ENCODE data around the gene CEP44. TPM values are rescaled to one million over a fixed set of nuclear protein-coding genes. Genes with fewer than 3 reads are reported as not detected.

Gene CEP44
- total and polyA plus RNA-seq, 2 of the 4 experiments (the other 2 are of a cell fraction), result 3.5 to 9.5 TPM

DNA sequence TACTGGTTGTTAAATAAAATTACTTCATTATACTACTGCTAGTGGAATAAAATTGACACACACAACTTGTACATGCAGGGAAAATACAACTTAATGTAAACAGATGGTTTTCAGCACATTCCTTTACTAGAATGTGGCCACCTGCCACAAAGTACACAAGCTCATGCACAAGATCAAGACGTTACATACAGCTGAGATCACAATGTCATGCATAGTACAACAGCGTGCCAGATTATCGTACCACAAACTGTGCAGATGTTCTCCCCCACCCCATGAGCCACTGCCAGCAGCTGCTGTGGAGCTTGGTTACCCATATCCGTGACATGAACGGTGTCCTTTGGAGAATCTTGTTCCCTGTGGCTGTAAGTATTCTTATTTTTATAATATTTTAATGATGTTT lies 27.9 kb upstream of the CEP44 start:
- TF ChIP-seq SMC3 (IDR thresholded peaks at IDR 0.05; ENCODE audit: low read depth, low read length), result no peak
- TF ChIP-seq NFE2L2 (IDR thresholded peaks at IDR 0.05; ENCODE audit: low read depth, low read length), result no peak
- TF ChIP-seq BHLHE40 (IDR thresholded peaks at IDR 0.05; ENCODE audit: low read depth, low read length), result peak; percentile 73; the same call in 1 of the 2 replicates
- no peak for TF ChIP-seq CHD1 (IDR thresholded peaks at IDR 0.05; ENCODE audit: low read depth, low read length)
- intact Hi-C loops (cut with micrococcal nuclease), result no loop called here
- Histone ChIP-seq H4K20me1 (ENCODE audit: insufficient read depth, low read length) (no peaks in the 10 kb centered on the region), H4K5ac (ENCODE audit: low read depth, low read length) (no peak overlapping the region), H3K4me2 (ENCODE audit: low read depth, low read length) (peak overlapping the region; percentile 40), H3K79me1 (ENCODE audit: low read depth in 1 of 2, low read length in 2 of 2) (no peaks in the 10 kb centered on the region), H3K9me1 (ENCODE audit: insufficient read depth, low read length) (peaks cover 3% of the 10 kb centered on the region; the same call in 1 of the 2 replicates), H2BK5ac (ENCODE audit: low read depth, low read length, poor library complexity, severe bottlenecking) (peak overlapping the region; percentile 12), H2AK5ac (ENCODE audit: low read depth, low read length) (no peak overlapping the region), H3K4ac (ENCODE audit: low read depth, low read length) (no peak overlapping the region), H2BK120ac (ENCODE audit: low read depth, low read length) (no peak overlapping the region), H3K9me3 (ENCODE audit: control insufficient read depth, insufficient read depth, low read length) (no peaks in the 10 kb centered on the region), H2BK20ac (ENCODE audit: low read depth, low read length) (no peak overlapping the region), H3K27ac (ENCODE audit: insufficient read depth, low read length) (no peak overlapping the region), H3K36me3 (ENCODE audit: control insufficient read depth, insufficient read depth, low read length) (no peaks in the 10 kb centered on the region), H4K91ac (ENCODE audit: insufficient read depth, low read depth, low read length) (no peak overlapping the region), H2BK15ac (ENCODE audit: low read depth, low read length) (no peak overlapping the region), H2AFZ (replicated peaks; ENCODE audit: low read length, poor library complexity) (peak overlapping the region; percentile 24), H4K8ac (ENCODE audit: low read depth in 2 of 2, low read length in 2 of 2) (0 out of 4 replicates have a peak overlapping the region, but pooled peaks of 1 of the 2 experiments have one; percentile 12), H3K18ac (ENCODE audit: low read depth, low read length) (no peak overlapping the region), H3K4me3 (ENCODE audit: insufficient read depth, low read depth, low read length) (no peak overlapping the region), H3K14ac (replicated peaks; ENCODE audit: low read depth, low read length) (0 out of 2 replicates have a peak overlapping the region, but pooled peaks have one; percentile 10), H3K9ac (ENCODE audit: low read depth, low read length) (no peak overlapping the region), H3K27me3 (ENCODE audit: control insufficient read depth, insufficient read depth, low read length) (no peaks in the 10 kb centered on the region), H3K56ac (ENCODE audit: extremely low read depth, insufficient read depth, low read length) (no peak overlapping the region), H3K4me1 (ENCODE audit: control insufficient read depth, insufficient read depth, low read length) (0 out of 2 replicates have a peak, but pooled peaks cover 3% of the 10 kb centered on the region), H2AK9ac (replicated peaks; ENCODE audit: low read depth, low read length, poor library complexity) (no peak overlapping the region), H3K23ac (ENCODE audit: low read depth, low read length) (no peak overlapping the region)
- dilution Hi-C loops (cut with HindIII; ENCODE audit: low sequenced_read_pairs, unreplicated experiment), result no loop called here
- no TSS peak for BruUV-seq (replicated peaks)
- DNase-seq, result peak; percentile 92
- WGBS, 2 experiments (ENCODE audit: extremely low coverage in 2 of 2, insufficient read length in 1 of 2), result no CpG with 5 or more reads among the region's 5 CpGs
- peak; percentile 74 for ATAC-seq (ENCODE audit: low read depth)
- ChIA-PET CTCF (interaction anchor here (0.5 to 0.6 kb wide), 2 partner anchors 10 kb away, joined by 3 read pairs; no protein-coding TSS in a partner anchor), POLR2A (ENCODE audit: unreplicated experiment) (no interaction called here)
- in situ Hi-C loops (cut with MboI; ENCODE audit: low sequenced_read_pairs), result no loop called here
